Measurements from ENCODE around the gene ARAF.

Gene ARAF

DNA sequence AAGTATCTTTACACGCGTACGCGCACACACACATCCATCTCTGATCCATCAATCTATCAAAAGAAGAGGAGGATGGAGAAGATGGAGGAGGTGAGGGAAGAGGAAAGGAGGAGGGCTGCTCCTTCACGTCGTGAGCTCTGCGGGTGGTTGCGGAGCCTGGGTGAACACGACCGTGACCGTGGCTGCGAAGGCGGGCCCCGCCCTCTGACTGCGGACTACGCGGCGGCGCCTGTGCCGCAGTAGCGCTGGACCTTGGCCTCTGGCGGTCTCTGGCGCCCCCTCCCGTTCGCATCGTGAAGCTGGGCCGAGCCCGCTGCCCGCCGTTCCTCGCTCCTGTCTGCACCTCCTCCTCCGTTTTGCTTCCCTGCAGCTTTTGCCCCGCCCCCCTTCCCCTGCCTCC lies 37.7 kb upstream of the ARAF start:
- CTCF ChIA-PET: interaction anchor here (0.6 to 3.7 kb wide), 20 partner anchors 8 to 333 kb away, joined by 3 to 33 read pairs (median 4); partner anchors contain the start of gene TIMP1
- H3K4me1 ChIP-seq (ENCODE audit: control insufficient read depth, insufficient read depth, low read length): no peaks in the 10 kb centered on the region
- H3K27ac ChIP-seq (ENCODE audit: extremely low read depth, low read depth, low read length): no peak overlapping the region; the same call in 1 of the 2 replicates
- no peaks in the 10 kb centered on the region for H3K36me3 ChIP-seq (ENCODE audit: control insufficient read depth in 2 of 2, insufficient read depth in 1 of 2, low read length in 2 of 2)
- POLR2A ChIA-PET: interaction anchor here (0.9 to 1.8 kb wide), 5 partner anchors 22 to 378 kb away, joined by 3 to 8 read pairs (median 4); partner anchors contain the start of genes ELK1, NDUFB11, RBM10 and USP11
- peak overlapping the region; percentile 44 for H3K4me3 ChIP-seq (ENCODE audit: low read depth, low read length)
- no peaks in the 10 kb centered on the region for H3K9me3 ChIP-seq (ENCODE audit: control insufficient read depth, insufficient read depth, low read depth, low read length)
- TF ChIP-seq KLF1 (tag by site-specific recombination; IDR thresholded peaks at IDR 0.05): peak; percentile 67
- no peak for TF ChIP-seq ZNF324 (tag by site-specific recombination; IDR thresholded peaks at IDR 0.05)
- TF ChIP-seq, protein P1, sequence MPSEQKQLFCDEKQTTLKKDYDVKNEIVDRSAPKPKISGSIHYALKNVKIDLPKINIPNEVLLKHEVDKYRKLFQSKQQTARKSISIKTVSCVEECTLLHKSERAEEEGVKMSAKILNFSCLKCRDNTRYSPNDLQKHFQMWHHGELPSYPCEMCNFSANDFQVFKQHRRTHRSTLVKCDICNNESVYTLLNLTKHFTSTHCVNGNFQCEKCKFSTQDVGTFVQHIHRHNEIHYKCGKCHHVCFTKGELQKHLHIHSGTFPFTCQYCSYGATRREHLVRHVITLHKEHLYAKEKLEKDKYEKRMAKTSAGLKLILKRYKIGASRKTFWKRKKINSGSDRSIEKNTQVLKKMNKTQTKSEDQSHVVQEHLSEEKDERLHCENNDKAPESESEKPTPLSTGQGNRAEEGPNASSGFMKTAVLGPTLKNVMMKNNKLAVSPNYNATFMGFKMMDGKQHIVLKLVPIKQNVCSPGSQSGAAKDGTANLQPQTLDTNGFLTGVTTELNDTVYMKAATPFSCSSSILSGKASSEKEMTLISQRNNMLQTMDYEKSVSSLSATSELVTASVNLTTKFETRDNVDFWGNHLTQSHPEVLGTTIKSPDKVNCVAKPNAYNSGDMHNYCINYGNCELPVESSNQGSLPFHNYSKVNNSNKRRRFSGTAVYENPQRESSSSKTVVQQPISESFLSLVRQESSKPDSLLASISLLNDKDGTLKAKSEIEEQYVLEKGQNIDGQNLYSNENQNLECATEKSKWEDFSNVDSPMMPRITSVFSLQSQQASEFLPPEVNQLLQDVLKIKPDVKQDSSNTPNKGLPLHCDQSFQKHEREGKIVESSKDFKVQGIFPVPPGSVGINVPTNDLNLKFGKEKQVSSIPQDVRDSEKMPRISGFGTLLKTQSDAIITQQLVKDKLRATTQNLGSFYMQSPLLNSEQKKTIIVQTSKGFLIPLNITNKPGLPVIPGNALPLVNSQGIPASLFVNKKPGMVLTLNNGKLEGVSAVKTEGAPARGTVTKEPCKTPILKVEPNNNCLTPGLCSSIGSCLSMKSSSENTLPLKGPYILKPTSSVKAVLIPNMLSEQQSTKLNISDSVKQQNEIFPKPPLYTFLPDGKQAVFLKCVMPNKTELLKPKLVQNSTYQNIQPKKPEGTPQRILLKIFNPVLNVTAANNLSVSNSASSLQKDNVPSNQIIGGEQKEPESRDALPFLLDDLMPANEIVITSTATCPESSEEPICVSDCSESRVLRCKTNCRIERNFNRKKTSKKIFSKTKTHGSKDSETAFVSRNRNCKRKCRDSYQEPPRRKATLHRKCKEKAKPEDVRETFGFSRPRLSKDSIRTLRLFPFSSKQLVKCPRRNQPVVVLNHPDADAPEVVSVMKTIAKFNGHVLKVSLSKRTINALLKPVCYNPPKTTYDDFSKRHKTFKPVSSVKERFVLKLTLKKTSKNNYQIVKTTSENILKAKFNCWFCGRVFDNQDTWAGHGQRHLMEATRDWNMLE (tag by site-specific recombination; conservative IDR thresholded peaks at IDR 0.05; ENCODE audit: low read depth): no peak
- peak; percentile 74 for TF ChIP-seq ZFP69B (tag by site-specific recombination; IDR thresholded peaks at IDR 0.05)
- TF ChIP-seq ZNF341 (tag by site-specific recombination; IDR thresholded peaks at IDR 0.05; ENCODE audit: low read depth): peak; percentile 85
- TF ChIP-seq ZNF366 (tag by site-specific recombination; conservative IDR thresholded peaks at IDR 0.05): peak; percentile 51
- TF ChIP-seq ZNF510 (tag by site-specific recombination; IDR thresholded peaks at IDR 0.05; ENCODE audit: insufficient replicate concordance): no peak
- 0 out of 2 replicates have a peak, but pooled peaks have one; percentile 21 for TF ChIP-seq ZNF660 (tag by site-specific recombination; IDR thresholded peaks at IDR 0.05)
- 0 out of 2 replicates have a peak, but pooled peaks have one; percentile 22 for TF ChIP-seq OSR2 (tag by site-specific recombination; IDR thresholded peaks at IDR 0.05)
- TF ChIP-seq ZNF600 (tag by site-specific recombination; IDR thresholded peaks at IDR 0.05): peak; percentile 59; the same call in 1 of the 2 replicates
- TF ChIP-seq ZFP3 (tag by site-specific recombination; IDR thresholded peaks at IDR 0.05; ENCODE audit: low read depth): no peak
- peak; percentile 77; the same call in 1 of the 2 replicates for TF ChIP-seq KLF9 (tag by site-specific recombination; IDR thresholded peaks at IDR 0.05; ENCODE audit: low read depth)
- no peak for TF ChIP-seq GLI4 (tag by site-specific recombination; IDR thresholded peaks at IDR 0.05)
- peak; percentile 40; the same call in 1 of the 2 replicates for TF ChIP-seq SP7 (tag by site-specific recombination; IDR thresholded peaks at IDR 0.05)
- TF ChIP-seq, protein P2, sequence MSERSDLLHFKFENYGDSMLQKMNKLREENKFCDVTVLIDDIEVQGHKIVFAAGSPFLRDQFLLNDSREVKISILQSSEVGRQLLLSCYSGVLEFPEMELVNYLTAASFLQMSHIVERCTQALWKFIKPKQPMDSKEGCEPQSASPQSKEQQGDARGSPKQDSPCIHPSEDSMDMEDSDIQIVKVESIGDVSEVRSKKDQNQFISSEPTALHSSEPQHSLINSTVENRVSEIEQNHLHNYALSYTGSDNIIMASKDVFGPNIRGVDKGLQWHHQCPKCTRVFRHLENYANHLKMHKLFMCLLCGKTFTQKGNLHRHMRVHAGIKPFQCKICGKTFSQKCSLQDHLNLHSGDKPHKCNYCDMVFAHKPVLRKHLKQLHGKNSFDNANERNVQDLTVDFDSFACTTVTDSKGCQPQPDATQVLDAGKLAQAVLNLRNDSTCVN (tag by site-specific recombination; optimal IDR thresholded peaks at IDR 0.05): peak; percentile 55
- peak; percentile 25; the same call in 1 of the 2 replicates for TF ChIP-seq ZBTB17 (tag by site-specific recombination; IDR thresholded peaks at IDR 0.05)
- 0 out of 2 replicates have a peak, but pooled peaks have one; percentile 12 for TF ChIP-seq GLIS2 (tag by site-specific recombination; IDR thresholded peaks at IDR 0.05)
- 0 out of 2 replicates have a peak, but pooled peaks have one; percentile 30 for TF ChIP-seq BCL11A (tag by site-specific recombination; IDR thresholded peaks at IDR 0.05; ENCODE audit: low read depth)
- 0 out of 2 replicates have a peak, but pooled peaks have one; percentile 39 for TF ChIP-seq ZNF2 (tag by site-specific recombination; IDR thresholded peaks at IDR 0.05)
- TF ChIP-seq EGR2 (tag by site-specific recombination; IDR thresholded peaks at IDR 0.05; ENCODE audit: low read depth): peak; percentile 71
- TF ChIP-seq ZFHX2 (tag by site-specific recombination; conservative IDR thresholded peaks at IDR 0.05): peak; percentile 64
- no peak for TF ChIP-seq HOXA7 (CRISPR knock-in tag; IDR thresholded peaks at IDR 0.05; ENCODE audit: borderline replicate concordance)
- TF ChIP-seq, protein P3, sequence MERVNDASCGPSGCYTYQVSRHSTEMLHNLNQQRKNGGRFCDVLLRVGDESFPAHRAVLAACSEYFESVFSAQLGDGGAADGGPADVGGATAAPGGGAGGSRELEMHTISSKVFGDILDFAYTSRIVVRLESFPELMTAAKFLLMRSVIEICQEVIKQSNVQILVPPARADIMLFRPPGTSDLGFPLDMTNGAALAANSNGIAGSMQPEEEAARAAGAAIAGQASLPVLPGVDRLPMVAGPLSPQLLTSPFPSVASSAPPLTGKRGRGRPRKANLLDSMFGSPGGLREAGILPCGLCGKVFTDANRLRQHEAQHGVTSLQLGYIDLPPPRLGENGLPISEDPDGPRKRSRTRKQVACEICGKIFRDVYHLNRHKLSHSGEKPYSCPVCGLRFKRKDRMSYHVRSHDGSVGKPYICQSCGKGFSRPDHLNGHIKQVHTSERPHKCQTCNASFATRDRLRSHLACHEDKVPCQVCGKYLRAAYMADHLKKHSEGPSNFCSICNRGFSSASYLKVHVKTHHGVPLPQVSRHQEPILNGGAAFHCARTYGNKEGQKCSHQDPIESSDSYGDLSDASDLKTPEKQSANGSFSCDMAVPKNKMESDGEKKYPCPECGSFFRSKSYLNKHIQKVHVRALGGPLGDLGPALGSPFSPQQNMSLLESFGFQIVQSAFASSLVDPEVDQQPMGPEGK (tag by site-specific recombination; IDR thresholded peaks at IDR 0.05): peak; percentile 26; the same call in 1 of the 2 replicates
- TF ChIP-seq, protein P4, sequence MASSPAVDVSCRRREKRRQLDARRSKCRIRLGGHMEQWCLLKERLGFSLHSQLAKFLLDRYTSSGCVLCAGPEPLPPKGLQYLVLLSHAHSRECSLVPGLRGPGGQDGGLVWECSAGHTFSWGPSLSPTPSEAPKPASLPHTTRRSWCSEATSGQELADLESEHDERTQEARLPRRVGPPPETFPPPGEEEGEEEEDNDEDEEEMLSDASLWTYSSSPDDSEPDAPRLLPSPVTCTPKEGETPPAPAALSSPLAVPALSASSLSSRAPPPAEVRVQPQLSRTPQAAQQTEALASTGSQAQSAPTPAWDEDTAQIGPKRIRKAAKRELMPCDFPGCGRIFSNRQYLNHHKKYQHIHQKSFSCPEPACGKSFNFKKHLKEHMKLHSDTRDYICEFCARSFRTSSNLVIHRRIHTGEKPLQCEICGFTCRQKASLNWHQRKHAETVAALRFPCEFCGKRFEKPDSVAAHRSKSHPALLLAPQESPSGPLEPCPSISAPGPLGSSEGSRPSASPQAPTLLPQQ (tag by site-specific recombination; IDR thresholded peaks at IDR 0.05): peak; percentile 80
- TF ChIP-seq SP2 (tag by site-specific recombination; IDR thresholded peaks at IDR 0.05): peak; percentile 23; the same call in 1 of the 2 replicates
- 0 out of 2 replicates have a peak, but pooled peaks have one; percentile 26 for TF ChIP-seq ZEB2 (tag by site-specific recombination; IDR thresholded peaks at IDR 0.05)
- TF ChIP-seq GLIS1 (tag by site-specific recombination; IDR thresholded peaks at IDR 0.05): peak; percentile 68; the same call in 1 of the 2 replicates
- peak; percentile 18; the same call in 1 of the 2 replicates for TF ChIP-seq ZNF629 (tag by site-specific recombination; IDR thresholded peaks at IDR 0.05)
